Osteoblast (primary cell): Measurements from ENCODE around the gene DES. TPM values are rescaled to one million over a fixed set of nuclear protein-coding genes. Genes with fewer than 3 reads are reported as not detected.

Source experiments
- DNase-seq: peaks from one replicate; pipeline ENCODE4 v3.0.0; 2011; ENCODE audit warnings: low spot score, mixed read lengths; ENCODE audit not compliant: insufficient read length; ENCODE audit errors: missing footprints
- H2AFZ ChIP-seq: 2 replicates; pipeline ENCODE4 v1.6.0; 2011; ENCODE audit warnings: mild to moderate bottlenecking, low read length
- H3K27ac ChIP-seq: 2 replicates; pipeline ENCODE4 v1.5.1; 2011; ENCODE audit warnings: mild to moderate bottlenecking, low read depth, low read length, moderate library complexity
- H3K27me3 ChIP-seq: 2 replicates; pipeline ENCODE4 v1.6.0; 2012; ENCODE audit warnings: mild to moderate bottlenecking, control low read depth, inconsistent platforms, low read length, moderate library complexity; ENCODE audit not compliant: insufficient read depth
- H3K36me3 ChIP-seq: 2 replicates; pipeline ENCODE4 v1.5.1; 2011; ENCODE audit warnings: mild to moderate bottlenecking, low read length, control low read depth, moderate library complexity; ENCODE audit not compliant: insufficient read depth
- H3K4me1 ChIP-seq: 2 replicates; pipeline ENCODE4 v1.5.1; 2011; ENCODE audit warnings: mild to moderate bottlenecking, low read length, control low read depth, moderate library complexity; ENCODE audit not compliant: insufficient read depth
- H3K4me2 ChIP-seq: 2 replicates; pipeline ENCODE4 v1.6.0; 2011; ENCODE audit warnings: mild to moderate bottlenecking, low read length; ENCODE audit not compliant: insufficient read depth
- H3K4me3 ChIP-seq: fragments of 200-600 bp; sonication (generic); 3 replicates; pipeline ENCODE4 v1.5.1; 2012; ENCODE audit warnings: mild to moderate bottlenecking, low read length, inconsistent platforms; ENCODE audit not compliant: insufficient read depth
- H3K79me2 ChIP-seq: 2 replicates; pipeline ENCODE4 v1.6.0; 2012; ENCODE audit warnings: mild to moderate bottlenecking, low read length, control low read depth, inconsistent platforms; ENCODE audit not compliant: insufficient read depth
- H3K9me3 ChIP-seq: 2 replicates; pipeline ENCODE4 v1.5.1; 2011; ENCODE audit warnings: low read depth, low read length, control low read depth
- H4K20me1 ChIP-seq: 2 replicates; pipeline ENCODE4 v1.6.0; 2012; ENCODE audit warnings: mild to moderate bottlenecking, low read length, control low read depth; ENCODE audit not compliant: insufficient read depth
- total RNA-seq: library from RNA; depleted of rRNA; stranded (reverse); fragments of >200 nt; gene quantifications from 2 replicates; pipeline ENCODE4 v1.2.3, GENCODE V29; 2012
- TF ChIP-seq, protein P1 (sequence below): IDR thresholded peaks from 2 replicates; pipeline ENCODE4 v1.5.1; 2011; ENCODE audit warnings: mild to moderate bottlenecking, low read depth, low read length, moderate library complexity; ENCODE audit errors: extremely low read depth

Gene DES
- total RNA-seq, 1 donor, result 0.72 TPM

DNA sequence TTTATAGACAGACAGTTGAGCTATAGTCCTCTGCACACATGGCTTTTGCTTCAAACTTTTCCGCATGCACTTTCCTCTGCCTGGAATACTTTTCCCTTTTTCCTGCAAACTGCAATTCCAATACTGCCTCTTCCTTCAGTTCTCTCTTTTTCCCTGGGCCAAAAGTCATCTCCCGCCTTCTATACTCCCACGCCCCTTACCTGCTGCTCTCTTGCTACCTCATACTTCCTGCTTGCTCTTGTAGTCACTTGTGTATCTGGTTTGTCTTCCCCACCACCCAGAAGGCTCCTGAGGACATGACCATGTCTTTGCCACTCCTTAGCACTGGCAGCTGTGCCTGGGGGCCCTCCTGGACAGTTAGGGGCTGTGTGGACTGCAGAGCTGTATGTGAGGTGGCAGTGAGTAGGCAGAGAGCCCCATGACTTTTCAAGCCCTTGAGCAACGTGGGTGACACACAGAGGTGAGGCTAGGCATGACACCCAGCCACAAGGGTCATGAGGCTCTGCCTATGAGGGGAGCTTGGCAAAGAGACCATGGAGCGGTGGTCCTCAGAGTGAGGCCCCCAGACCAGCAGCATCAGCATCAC, 39.7 kb downstream of the DES start:
- Histone ChIP-seq H3K27ac (no peak overlapping the region), H3K9me3 (no peaks in the 10 kb centered on the region), H3K4me3 (no peak overlapping the region), H3K4me1 (peaks cover 44% of the 10 kb centered on the region), H4K20me1 (no peaks in the 10 kb centered on the region), H3K36me3 (peaks cover 39% of the 10 kb centered on the region), H3K27me3 (no peaks in the 10 kb centered on the region), H3K79me2 (no peaks in the 10 kb centered on the region), H2AFZ (no peak overlapping the region), H3K4me2 (no peak overlapping the region)
- no peak for DNase-seq
- TF ChIP-seq, protein P1, sequence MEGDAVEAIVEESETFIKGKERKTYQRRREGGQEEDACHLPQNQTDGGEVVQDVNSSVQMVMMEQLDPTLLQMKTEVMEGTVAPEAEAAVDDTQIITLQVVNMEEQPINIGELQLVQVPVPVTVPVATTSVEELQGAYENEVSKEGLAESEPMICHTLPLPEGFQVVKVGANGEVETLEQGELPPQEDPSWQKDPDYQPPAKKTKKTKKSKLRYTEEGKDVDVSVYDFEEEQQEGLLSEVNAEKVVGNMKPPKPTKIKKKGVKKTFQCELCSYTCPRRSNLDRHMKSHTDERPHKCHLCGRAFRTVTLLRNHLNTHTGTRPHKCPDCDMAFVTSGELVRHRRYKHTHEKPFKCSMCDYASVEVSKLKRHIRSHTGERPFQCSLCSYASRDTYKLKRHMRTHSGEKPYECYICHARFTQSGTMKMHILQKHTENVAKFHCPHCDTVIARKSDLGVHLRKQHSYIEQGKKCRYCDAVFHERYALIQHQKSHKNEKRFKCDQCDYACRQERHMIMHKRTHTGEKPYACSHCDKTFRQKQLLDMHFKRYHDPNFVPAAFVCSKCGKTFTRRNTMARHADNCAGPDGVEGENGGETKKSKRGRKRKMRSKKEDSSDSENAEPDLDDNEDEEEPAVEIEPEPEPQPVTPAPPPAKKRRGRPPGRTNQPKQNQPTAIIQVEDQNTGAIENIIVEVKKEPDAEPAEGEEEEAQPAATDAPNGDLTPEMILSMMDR, result no peak

DNA sequence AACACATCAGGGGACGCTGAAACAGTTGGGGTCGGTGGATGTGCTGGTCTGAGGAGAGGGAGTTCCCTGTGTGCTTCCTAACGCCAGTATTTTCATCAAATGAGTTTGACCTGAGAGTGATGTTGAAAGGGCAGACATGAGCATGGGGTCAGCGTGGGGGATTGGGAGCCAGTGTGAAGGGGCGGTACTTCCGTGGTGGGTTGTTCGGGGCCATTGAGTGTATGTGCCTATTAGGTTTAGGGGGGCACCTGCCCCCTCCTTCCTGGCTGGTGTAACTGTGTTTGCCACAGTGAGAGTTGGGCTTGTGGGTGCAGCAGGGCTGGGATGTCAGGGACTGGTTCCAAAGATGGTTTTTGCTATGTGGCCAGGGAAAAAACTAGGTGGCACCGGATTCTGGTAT, 40.8 kb downstream of the DES start:
- Histone ChIP-seq H3K4me1 (peaks cover 33% of the 10 kb centered on the region), H4K20me1 (no peaks in the 10 kb centered on the region), H2AFZ (no peak overlapping the region), H3K79me2 (no peaks in the 10 kb centered on the region), H3K4me3 (no peak overlapping the region), H3K27ac (no peak overlapping the region), H3K4me2 (no peak overlapping the region), H3K36me3 (peaks cover 47% of the 10 kb centered on the region), H3K9me3 (no peaks in the 10 kb centered on the region), H3K27me3 (no peaks in the 10 kb centered on the region)
- TF ChIP-seq, protein P1, result no peak
- no peak for DNase-seq

DNA sequence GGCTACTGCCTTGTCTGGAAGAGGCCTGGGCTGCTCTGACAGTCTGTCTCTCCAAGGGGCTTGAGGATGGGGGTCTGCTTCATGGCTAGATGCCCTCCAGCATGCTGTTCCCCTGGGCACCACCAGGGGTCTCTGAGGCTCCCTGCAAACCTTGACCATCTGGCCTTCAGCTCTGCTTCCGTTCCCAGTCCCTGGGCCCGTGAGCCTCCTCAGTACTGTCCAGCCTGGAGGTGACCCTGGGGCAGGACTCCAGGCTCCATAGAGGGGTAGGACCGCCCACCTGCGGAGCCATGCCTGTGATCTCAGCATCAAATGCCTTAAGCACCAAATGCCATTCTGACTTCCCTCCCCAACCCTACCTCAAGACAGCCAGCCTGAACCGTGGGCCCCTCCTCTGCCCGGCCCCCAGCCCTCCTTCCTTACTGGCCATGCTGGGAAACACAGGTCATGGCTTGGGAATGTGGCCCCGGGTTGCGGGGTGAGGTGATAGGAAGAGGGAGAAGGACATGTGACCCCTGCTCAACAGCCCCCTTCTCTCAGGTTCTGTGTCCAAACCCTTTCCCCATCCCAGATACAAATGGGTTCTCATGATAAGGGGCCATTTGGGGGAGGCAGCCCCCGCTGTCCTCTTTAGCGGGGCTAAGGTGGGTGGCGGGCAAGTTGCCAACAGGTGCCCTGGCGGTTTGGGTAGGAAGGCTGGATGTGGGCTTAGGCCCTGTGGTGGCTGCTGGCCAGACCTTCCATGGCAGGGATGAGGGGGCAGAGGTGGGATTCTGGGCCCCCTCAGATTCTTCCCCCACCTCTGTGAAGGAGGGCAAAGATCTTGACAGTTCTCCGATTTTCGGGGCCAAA, 41.5 kb downstream of the DES start:
- Histone ChIP-seq H2AFZ (no peak overlapping the region), H3K4me3 (peak overlapping the region; percentile 9), H3K9me3 (no peaks in the 10 kb centered on the region), H3K27ac (peak overlapping the region; percentile 71), H3K79me2 (no peaks in the 10 kb centered on the region), H4K20me1 (no peaks in the 10 kb centered on the region), H3K36me3 (peaks cover 49% of the 10 kb centered on the region), H3K4me2 (peak overlapping the region; percentile 56), H3K27me3 (no peaks in the 10 kb centered on the region), H3K4me1 (peaks cover 27% of the 10 kb centered on the region)
- DNase-seq, result peak; percentile 96
- TF ChIP-seq, protein P1, result peak; percentile 90

DNA sequence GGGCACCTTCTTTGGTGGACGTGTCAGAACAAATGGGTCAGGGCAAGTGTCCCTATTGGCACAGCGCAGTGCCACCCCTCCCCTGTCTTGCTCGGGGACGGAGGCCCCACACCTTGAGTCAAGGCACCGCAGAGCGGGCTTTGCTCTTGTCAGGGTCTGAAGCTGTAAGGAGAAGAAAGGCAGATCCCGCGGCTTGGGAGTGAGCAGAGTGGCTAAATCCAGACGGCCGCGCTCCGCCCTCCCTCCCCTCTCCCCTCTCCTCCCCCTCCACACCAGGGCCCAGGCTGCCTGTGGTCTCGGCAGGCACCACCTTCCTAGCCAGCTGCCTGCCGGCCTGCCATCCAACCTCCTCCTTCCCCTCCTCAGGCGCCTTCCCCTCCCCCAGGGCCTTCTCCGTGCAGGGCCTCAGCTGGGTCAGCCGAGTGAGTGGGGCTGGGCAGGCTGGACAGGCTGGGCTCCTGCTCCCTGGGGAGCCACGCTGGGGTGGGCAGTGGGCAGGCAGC, 42.3 kb downstream of the DES start:
- Histone ChIP-seq H2AFZ (no peak overlapping the region), H4K20me1 (no peaks in the 10 kb centered on the region), H3K27ac (peak overlapping the region; percentile 71), H3K4me1 (peaks cover 27% of the 10 kb centered on the region), H3K4me2 (peak overlapping the region; percentile 56), H3K27me3 (no peaks in the 10 kb centered on the region), H3K36me3 (peaks cover 49% of the 10 kb centered on the region), H3K4me3 (peak overlapping the region; percentile 9), H3K9me3 (no peaks in the 10 kb centered on the region), H3K79me2 (no peaks in the 10 kb centered on the region)
- DNase-seq, result peak; percentile 99
- TF ChIP-seq, protein P1, result no peak
